MCF 10A (cell line): ENCODE measurements around the gene CBR1. TPM values are rescaled to one million over a fixed set of nuclear protein-coding genes. Genes with fewer than 3 reads are reported as not detected.

Source experiments
- BruUV-seq: library from RNA; stranded (reverse); fragments of 400-500 nt; replicated peaks from 2 replicates; lab custom pipeline; 2021; lab: Mats Ljungman, UMichigan
- CTCF ChIA-PET: fragments of 300-600 bp; sonication (Branson Sonifier 250); formaldehyde crosslinking; extraction: SDS; loops from one replicate; lab custom pipeline; 2021; ENCODE audit warnings: antibody characterized with exemption, inconsistent platforms; lab: Yijun Ruan, JAX
- POLR2A ChIA-PET: fragments of 300-600, 350-650 bp; sonication (Branson Sonifier 250); formaldehyde crosslinking; extraction: SDS; loops from one replicate; lab custom pipeline; 2020; ENCODE audit warnings: antibody characterized with exemption, inconsistent platforms; lab: Yijun Ruan, JAX
- DNase-seq: peaks from one replicate; pipeline ENCODE4 v3.0.0-alpha.2; 2018; ENCODE audit not compliant: unreplicated experiment
- H3K27ac Mint-ChIP-seq: one replicate; pipeline ENCODE4 v1.8.0; 2022; ENCODE audit warnings: mild to moderate bottlenecking, low read depth, mixed read lengths; ENCODE audit not compliant: unreplicated experiment
- H3K27me3 Mint-ChIP-seq: one replicate; pipeline ENCODE4 v1.8.0; 2022; ENCODE audit warnings: mixed read lengths; ENCODE audit not compliant: insufficient read depth, unreplicated experiment
- H3K36me3 Mint-ChIP-seq: one replicate; pipeline ENCODE4 v1.8.0; 2022; ENCODE audit warnings: mild to moderate bottlenecking, moderate library complexity, mixed read lengths; ENCODE audit not compliant: insufficient read depth, unreplicated experiment
- H3K4me1 Mint-ChIP-seq: one replicate; pipeline ENCODE4 v1.8.0; 2022; ENCODE audit warnings: mixed read lengths; ENCODE audit not compliant: insufficient read depth, unreplicated experiment
- H3K4me3 Mint-ChIP-seq: one replicate; pipeline ENCODE4 v1.8.0; 2022; ENCODE audit warnings: mild to moderate bottlenecking, moderate library complexity, mixed read lengths; ENCODE audit not compliant: unreplicated experiment
- H3K9me3 Mint-ChIP-seq: one replicate; pipeline ENCODE4 v1.8.0; 2022; ENCODE audit warnings: mixed read lengths; ENCODE audit not compliant: unreplicated experiment
- CTCF ChIP-seq: fragments of 200-600 bp; IDR thresholded peaks from one replicate; pipeline ENCODE4 v1.8.0; 2022; ENCODE audit warnings: antibody characterized with exemption, mild to moderate bottlenecking; ENCODE audit not compliant: unreplicated experiment
- intact Hi-C: fragments of 100-400 bp; cut with micrococcal nuclease; formaldehyde crosslinking; loops from 2 replicates; pipeline ENCODE4 v1.14.1; 2022
- total RNA-seq: library from RNA; stranded (reverse); gene quantifications from 2 replicates; pipeline ENCODE4 v1.2.3, GENCODE V29; 2022

The CBR1 gene
- total RNA-seq, 1 experiment from 2014 or later, result 35.8 TPM

GRCh38 chr21:36096398-36097290 lies 26.8 kb downstream of the CBR1 start:
- intact Hi-C loops, result no loop called here
- ChIA-PET POLR2A (interaction anchor here (0.6 to 1.3 kb wide), 3 partner anchors 11 to 37 kb away, joined by 3 to 5 read pairs (median 3); partner anchors contain the start of gene SETD4), CTCF (interaction anchor here (0.6 to 1.5 kb wide), 5 partner anchors 14 to 38 kb away, joined by 3 to 8 read pairs (median 3); no protein-coding TSS in a partner anchor)
- no peak for DNase-seq
- no peak overlapping the region for H3K4me3 Mint-ChIP-seq
- peaks cover 10% of the 10 kb centered on the region for H3K9me3 Mint-ChIP-seq
- no TSS peak for BruUV-seq
- peaks cover 12% of the 10 kb centered on the region for H3K4me1 Mint-ChIP-seq
- H3K36me3 Mint-ChIP-seq, result no peaks in the 10 kb centered on the region
- no peak for TF ChIP-seq CTCF
- no peaks in the 10 kb centered on the region for H3K27me3 Mint-ChIP-seq
- H3K27ac Mint-ChIP-seq, result no peak overlapping the region

DNA sequence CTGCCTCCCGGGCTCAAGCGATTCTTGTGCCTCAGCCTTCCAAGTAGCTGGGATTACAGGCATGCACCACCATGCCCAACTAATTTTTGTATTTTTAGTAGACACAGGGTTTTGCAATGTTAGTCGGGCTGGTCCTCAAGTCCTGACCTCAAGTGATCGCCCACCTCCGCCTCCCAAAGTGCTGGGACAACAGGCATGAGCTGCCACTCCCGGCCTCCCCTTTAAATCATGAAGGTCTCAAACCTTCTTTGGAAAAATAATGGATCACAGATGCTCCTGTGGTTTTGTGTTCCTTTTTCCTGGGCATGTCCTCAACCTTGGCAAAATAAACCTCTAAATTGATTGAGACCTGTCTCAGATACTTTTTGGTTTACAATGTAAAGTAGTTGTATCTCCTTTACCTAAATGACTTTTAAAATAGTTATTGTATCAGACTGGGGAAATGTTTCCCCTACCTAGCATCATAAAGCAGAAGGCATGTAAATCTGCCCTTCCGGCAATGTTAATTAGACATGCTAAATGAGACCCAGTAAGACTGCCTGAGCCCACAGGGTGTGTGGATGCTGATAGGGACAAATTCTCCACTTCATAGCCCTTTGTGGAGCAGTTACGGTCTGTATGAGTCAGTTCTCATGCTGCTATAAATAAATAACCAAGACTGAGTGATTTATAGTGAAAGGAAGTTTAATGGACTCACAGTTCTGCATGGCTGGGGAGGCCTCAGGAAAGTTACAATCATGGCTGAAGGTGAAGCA lies 27.8 kb downstream of the CBR1 start:
- CTCF ChIA-PET, result interaction anchor here (0.7 to 1.5 kb wide), 5 partner anchors 11 to 1204 kb away, joined by 3 to 4 read pairs (median 3); no protein-coding TSS in a partner anchor
- Mint-ChIP-seq H3K27me3 (no peaks in the 10 kb centered on the region), H3K36me3 (no peaks in the 10 kb centered on the region), H3K27ac (no peak overlapping the region), H3K4me1 (peaks cover 12% of the 10 kb centered on the region), H3K9me3 (peaks cover 10% of the 10 kb centered on the region), H3K4me3 (no peak overlapping the region)
- intact Hi-C loops, result no loop called here
- no peak for TF ChIP-seq CTCF
- no TSS peak for BruUV-seq
- POLR2A ChIA-PET, result interaction anchor here (0.6 to 2.3 kb wide), 8 partner anchors 12 to 112 kb away, joined by 3 to 14 read pairs (median 4); partner anchors contain the start of genes CBR1 and SETD4
- peak; percentile 10 for DNase-seq

DNA sequence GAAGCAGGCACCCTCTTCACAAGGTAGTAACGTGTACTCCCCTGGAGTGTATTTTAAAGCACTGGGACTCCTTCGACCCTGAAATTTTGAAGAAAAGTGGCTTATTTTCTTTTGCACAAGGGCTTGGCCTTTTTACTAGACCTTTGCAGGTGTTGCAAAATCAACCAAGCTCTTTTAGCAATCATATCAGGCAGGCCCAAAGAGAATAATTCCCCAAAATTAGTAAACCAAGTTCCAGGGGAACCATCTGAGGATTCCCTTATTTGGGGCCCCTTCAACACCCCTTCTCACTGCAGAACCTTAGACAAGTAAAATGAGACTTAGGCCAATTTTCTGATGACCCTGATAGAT lies 28.3 kb downstream of the CBR1 start:
- H3K27ac Mint-ChIP-seq, result no peak overlapping the region

More for the DNA sequence above, 28.3 kb downstream of the CBR1 start:
- Mint-ChIP-seq H3K4me1 (peaks cover 12% of the 10 kb centered on the region), H3K9me3 (peaks cover 9% of the 10 kb centered on the region), H3K27me3 (no peaks in the 10 kb centered on the region), H3K36me3 (no peaks in the 10 kb centered on the region), H3K4me3 (no peak overlapping the region)
- CTCF ChIA-PET, result interaction anchor here (0.7 to 1.5 kb wide), 3 partner anchors 11 to 493 kb away, joined by 3 to 4 read pairs (median 3); no protein-coding TSS in a partner anchor
- DNase-seq, result no peak
- POLR2A ChIA-PET, result interaction anchor here (0.6 to 2.3 kb wide), 7 partner anchors 16 to 111 kb away, joined by 3 to 14 read pairs (median 4); partner anchors contain the start of genes CBR1 and SETD4
- intact Hi-C loops, result no loop called here
- no TSS peak for BruUV-seq
- no peak for TF ChIP-seq CTCF
